Measurements from ENCODE around the gene HORMAD2. TPM values are rescaled to one million over a fixed set of nuclear protein-coding genes. Genes with fewer than 3 reads are reported as not detected.

The HORMAD2 gene
- 1.5 TPM for total RNA-seq

- peak; percentile 86 for ATAC-seq
- DNase-seq (ENCODE audit: low spot score): peak; percentile 91
Measured at GRCh38 chr22:30079952-30080533, at the start of gene HORMAD2. HORMAD2 (plus strand) TSS chr22:30080464; CDS start chr22:30093953, 13,489 bp downstream.

GRCh38 chr22:30031328-30031727, 48.9 kb upstream of the HORMAD2 start:
- DNase-seq (ENCODE audit: low spot score): no peak
- ATAC-seq: no peak

GRCh38 chr22:30031764-30032455, 48.4 kb upstream of the HORMAD2 start:
- DNase-seq (ENCODE audit: low spot score) (no peak), ATAC-seq (no peak)

- DNase-seq (ENCODE audit: low spot score) (no peak), ATAC-seq (no peak)
Measured at GRCh38 chr22:30033137-30033536, 47.1 kb upstream of the HORMAD2 start.

- no peak for DNase-seq (ENCODE audit: low spot score)
- ATAC-seq: no peak
Measured at GRCh38 chr22:30033901-30034300, 46.4 kb upstream of the HORMAD2 start.

- DNase-seq (ENCODE audit: low spot score) (no peak), ATAC-seq (no peak)
Measured at GRCh38 chr22:30036656-30037055, 43.6 kb upstream of the HORMAD2 start.

GRCh38 chr22:30038219-30038618, 42.0 kb upstream of the HORMAD2 start:
- peak; percentile 56 for ATAC-seq
- DNase-seq (ENCODE audit: low spot score): no peak

GRCh38 chr22:30040499-30041260, 39.6 kb upstream of the HORMAD2 start:
- ATAC-seq: no peak

GRCh38 chr22:30041475-30041874, 38.8 kb upstream of the HORMAD2 start:
- DNase-seq (ENCODE audit: low spot score) (peak; percentile 40), ATAC-seq (no peak)

More at GRCh38 chr22:30040499-30041260, 39.6 kb upstream of the HORMAD2 start:
- peak; percentile 40 for DNase-seq (ENCODE audit: low spot score)

GRCh38 chr22:30041881-30042280, 38.4 kb upstream of the HORMAD2 start:
- ATAC-seq (no peak), DNase-seq (ENCODE audit: low spot score) (peak; percentile 11)

GRCh38 chr22:30043161-30043560, 37.1 kb upstream of the HORMAD2 start:
- DNase-seq (ENCODE audit: low spot score) (no peak), ATAC-seq (no peak)

GRCh38 chr22:30044369-30044768, 35.9 kb upstream of the HORMAD2 start:
- DNase-seq (ENCODE audit: low spot score) (peak; percentile 48), ATAC-seq (peak; percentile 58)

GRCh38 chr22:30044881-30045493, 35.3 kb upstream of the HORMAD2 start:
- DNase-seq (ENCODE audit: low spot score) (peak; percentile 39), ATAC-seq (no peak)

GRCh38 chr22:30045494-30045887, 34.8 kb upstream of the HORMAD2 start:
- ATAC-seq: no peak

GRCh38 chr22:30045901-30046715, 34.2 kb upstream of the HORMAD2 start:
- DNase-seq (ENCODE audit: low spot score): peak; percentile 37
- no peak for ATAC-seq

More at GRCh38 chr22:30045494-30045887, 34.8 kb upstream of the HORMAD2 start:
- DNase-seq (ENCODE audit: low spot score): peak; percentile 33

GRCh38 chr22:30046716-30047363, 33.4 kb upstream of the HORMAD2 start:
- peak; percentile 9 for ATAC-seq

GRCh38 chr22:30047364-30047738, 32.9 kb upstream of the HORMAD2 start:
- DNase-seq (ENCODE audit: low spot score): peak; percentile 21

More at GRCh38 chr22:30046716-30047363, 33.4 kb upstream of the HORMAD2 start:
- peak; percentile 39 for DNase-seq (ENCODE audit: low spot score)

GRCh38 chr22:30048681-30049080, 31.6 kb upstream of the HORMAD2 start:
- DNase-seq (ENCODE audit: low spot score) (no peak), ATAC-seq (peak; percentile 50)

More at GRCh38 chr22:30047364-30047738, 32.9 kb upstream of the HORMAD2 start:
- peak; percentile 54 for ATAC-seq

- ATAC-seq (no peak), DNase-seq (ENCODE audit: low spot score) (no peak)
Measured at GRCh38 chr22:30054067-30054763, 26.0 kb upstream of the HORMAD2 start.

Measured in left lobe of liver (tissue), 2 donors.